Keratinocyte (primary cell): Measurements from ENCODE around the gene TMEM270. TPM values are rescaled to one million over a fixed set of nuclear protein-coding genes. Genes with fewer than 3 reads are reported as not detected.

Experiments used
- DNase-seq: peaks from one replicate; pipeline ENCODE4 v3.0.0-alpha.2; 2011; ENCODE audit warnings: low read depth, missing footprints, low spot score
- FAIRE-seq: peaks from 2 replicates; lab custom pipeline; 2011; peaks lifted over from hg19 to GRCh38; lab: Jason Lieb, UNC
- H2AFZ ChIP-seq: 2 replicates; pipeline ENCODE4 v1.6.0; 2012; ENCODE audit warnings: low read length, control low read depth, inconsistent platforms; ENCODE audit not compliant: control insufficient read depth
- H3K27ac ChIP-seq: 2 replicates; pipeline ENCODE4 v1.5.1; 2011; ENCODE audit warnings: low read length; ENCODE audit not compliant: control insufficient read depth, insufficient read depth
- H3K27me3 ChIP-seq: 3 replicates; pipeline ENCODE4 v1.6.0; 2011; ENCODE audit warnings: low read length; ENCODE audit not compliant: control insufficient read depth, insufficient read depth; ENCODE audit errors: extremely low read depth
- H3K36me3 ChIP-seq, 2 experiments: 2 replicates in 1 of 2; 3 replicates in 1 of 2; pipeline ENCODE4 v1.5.1; 2011; ENCODE audit warnings: low read length in 2 of 2, mild to moderate bottlenecking in 1 of 2; ENCODE audit not compliant: control insufficient read depth in 2 of 2, insufficient read depth in 2 of 2; ENCODE audit errors: extremely low read depth in 1 of 2
- H3K4me1 ChIP-seq: 3 replicates; pipeline ENCODE4 v1.5.1; 2011; ENCODE audit warnings: low read length; ENCODE audit not compliant: control insufficient read depth, insufficient read depth; ENCODE audit errors: extremely low read depth
- H3K4me2 ChIP-seq: 3 replicates; pipeline ENCODE4 v1.6.0; 2011; ENCODE audit warnings: low read depth, low read length; ENCODE audit not compliant: control insufficient read depth, insufficient read depth; ENCODE audit errors: extremely low read depth
- H3K4me3 ChIP-seq, 3 experiments: fragments of 200-600 bp in 1 of 3; sonication (generic) in 1 of 3; 2 replicates in 2 of 3; 3 replicates in 1 of 3; pipeline ENCODE4 v1.5.1; 2011 to 2016; ENCODE audit warnings: low read length in 3 of 3, mild to moderate bottlenecking in 3 of 3, control low read depth in 2 of 3, inconsistent platforms in 1 of 3, low read depth in 1 of 3, mixed read lengths in 1 of 3, mixed run types in 1 of 3, moderate library complexity in 1 of 3; ENCODE audit not compliant: control insufficient read depth in 2 of 3, insufficient read depth in 2 of 3; ENCODE audit errors: extremely low read depth in 1 of 3
- H3K79me2 ChIP-seq: 2 replicates; pipeline ENCODE4 v1.6.0; 2012; ENCODE audit warnings: low read length; ENCODE audit not compliant: control insufficient read depth, insufficient read depth
- H3K9ac ChIP-seq: 3 replicates; pipeline ENCODE4 v1.6.0; 2011; ENCODE audit warnings: low read length; ENCODE audit not compliant: control insufficient read depth, insufficient read depth; ENCODE audit errors: extremely low read depth
- H3K9me1 ChIP-seq: 3 replicates; pipeline ENCODE4 v1.6.0; 2011; ENCODE audit warnings: low read length; ENCODE audit not compliant: control insufficient read depth, insufficient read depth; ENCODE audit errors: extremely low read depth
- H3K9me3 ChIP-seq: 2 replicates; pipeline ENCODE4 v1.5.1; 2012; ENCODE audit warnings: low read depth, low read length; ENCODE audit not compliant: control insufficient read depth
- H4K20me1 ChIP-seq: 3 replicates; pipeline ENCODE4 v1.6.0; 2011; ENCODE audit warnings: low read length; ENCODE audit not compliant: control insufficient read depth, insufficient read depth; ENCODE audit errors: extremely low read depth
- EZH2 ChIP-seq: IDR thresholded peaks from one replicate; pipeline ENCODE4 v1.6.1; 2012; ENCODE audit warnings: inconsistent platforms, mild to moderate bottlenecking, low read length, moderate library complexity
- dilution Hi-C: fragments of 300-500 bp; cut with MboI; formaldehyde crosslinking; loops from one replicate; pipeline ENCODE4 v1.7.0; 2020; ENCODE audit warnings: low sequenced_read_pairs; ENCODE audit not compliant: extremely low pct_ligation_motif_present
- polyA plus RNA-seq, 5 experiments: library from polyadenylated mRNA; depleted of rRNA in 3 of 5; stranded (reverse) in 3 of 5; stranded (forward) in 1 of 5; unstranded in 1 of 5; fragments of >200 nt; gene quantifications; 1 replicate in 1 of 5; 2 replicates in 3 of 5; 3 replicates in 1 of 5; pipeline versions ENCODE4 v1.2.1 to v1.2.3, GENCODE V29; 2011 to 2012; ENCODE audit warnings: missing spikeins in 2 of 5, low read depth in 1 of 5, low replicate concordance in 1 of 5
- TF ChIP-seq, protein P1 (sequence below), 3 experiments: IDR thresholded peaks in 1 of 3; conservative IDR thresholded peaks in 1 of 3; optimal IDR thresholded peaks in 1 of 3; 2 replicates in 2 of 3; 3 replicates in 1 of 3; pipeline versions ENCODE3 to v1.5.1; 2011; ENCODE audit warnings: low read length in 3 of 3, mild to moderate bottlenecking in 3 of 3, moderate library complexity in 2 of 3, control low read depth in 1 of 3, inconsistent platforms in 1 of 3; ENCODE audit not compliant: insufficient read depth in 2 of 3; ENCODE audit errors: extremely low read depth in 1 of 3

Gene TMEM270
- polyA plus RNA-seq, 1 donor (not counting 4 experiments of a cell fraction or from before 2014, with no cell fraction given): not detected

DNA sequence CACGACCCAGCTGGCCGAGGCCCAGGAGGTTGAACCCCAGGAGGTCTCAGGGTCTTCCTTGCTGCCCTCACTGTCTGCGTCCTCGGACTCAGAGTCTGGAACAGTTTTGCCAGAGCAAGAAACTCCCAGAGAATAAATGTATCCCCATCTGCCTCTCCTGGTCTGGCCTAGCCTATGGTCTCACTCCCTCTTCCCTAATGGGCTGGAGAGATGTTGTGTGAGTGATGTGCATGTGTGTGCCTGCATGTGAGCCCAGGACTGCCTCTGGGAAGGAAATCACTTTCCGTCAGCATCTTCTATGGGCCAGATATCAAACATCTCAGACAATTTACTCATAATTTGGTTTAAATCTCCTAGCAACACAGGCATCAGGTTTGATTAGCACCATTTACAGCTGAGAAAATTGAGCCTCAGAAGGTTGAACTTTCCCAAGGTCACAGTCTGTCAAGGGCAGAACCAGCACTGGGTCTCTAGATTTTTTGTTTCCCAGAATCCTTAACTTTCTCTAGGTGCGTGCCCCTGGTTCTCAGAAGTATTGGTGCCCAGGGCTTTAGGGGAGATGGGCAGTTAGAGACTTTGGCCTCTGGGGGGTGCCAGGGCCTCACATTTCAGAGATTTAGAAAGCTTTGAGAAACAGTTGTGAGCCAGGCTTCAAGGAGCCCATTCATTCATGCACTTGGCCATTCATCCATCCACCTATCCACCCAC lies 4.9 kb downstream of the TMEM270 start:
- Histone ChIP-seq H4K20me1 (no peaks in the 10 kb centered on the region), H3K9me3 (no peaks in the 10 kb centered on the region), H3K9ac (no peak overlapping the region), H3K9me1 (no peaks in the 10 kb centered on the region), H3K27me3 (no peaks in the 10 kb centered on the region), H3K27ac (no peak overlapping the region), H3K4me3 (no peak overlapping the region), H3K4me2 (no peak overlapping the region), H3K4me1 (no peaks in the 10 kb centered on the region), H3K79me2 (no peaks in the 10 kb centered on the region), H2AFZ (no peak overlapping the region), H3K36me3 (no peaks in the 10 kb centered on the region)
- TF ChIP-seq, protein P1, sequence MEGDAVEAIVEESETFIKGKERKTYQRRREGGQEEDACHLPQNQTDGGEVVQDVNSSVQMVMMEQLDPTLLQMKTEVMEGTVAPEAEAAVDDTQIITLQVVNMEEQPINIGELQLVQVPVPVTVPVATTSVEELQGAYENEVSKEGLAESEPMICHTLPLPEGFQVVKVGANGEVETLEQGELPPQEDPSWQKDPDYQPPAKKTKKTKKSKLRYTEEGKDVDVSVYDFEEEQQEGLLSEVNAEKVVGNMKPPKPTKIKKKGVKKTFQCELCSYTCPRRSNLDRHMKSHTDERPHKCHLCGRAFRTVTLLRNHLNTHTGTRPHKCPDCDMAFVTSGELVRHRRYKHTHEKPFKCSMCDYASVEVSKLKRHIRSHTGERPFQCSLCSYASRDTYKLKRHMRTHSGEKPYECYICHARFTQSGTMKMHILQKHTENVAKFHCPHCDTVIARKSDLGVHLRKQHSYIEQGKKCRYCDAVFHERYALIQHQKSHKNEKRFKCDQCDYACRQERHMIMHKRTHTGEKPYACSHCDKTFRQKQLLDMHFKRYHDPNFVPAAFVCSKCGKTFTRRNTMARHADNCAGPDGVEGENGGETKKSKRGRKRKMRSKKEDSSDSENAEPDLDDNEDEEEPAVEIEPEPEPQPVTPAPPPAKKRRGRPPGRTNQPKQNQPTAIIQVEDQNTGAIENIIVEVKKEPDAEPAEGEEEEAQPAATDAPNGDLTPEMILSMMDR (optimal IDR thresholded peaks at IDR 0.05 in 1 of 3, IDR thresholded peaks at IDR 0.05 in 1 of 3, conservative IDR thresholded peaks at IDR 0.05 in 1 of 3; ENCODE audit: extremely low read depth in 1 of 3, insufficient read depth in 2 of 3, low read length in 3 of 3): peak; percentile 59 to 65 (median 59)
- no peak for TF ChIP-seq EZH2
- FAIRE-seq (peak; percentile 39), DNase-seq (no peak)
- dilution Hi-C loops: loop anchor here (25.0 kb wide), 1 partner anchor 96 kb away; no protein-coding TSS in a partner anchor

DNA sequence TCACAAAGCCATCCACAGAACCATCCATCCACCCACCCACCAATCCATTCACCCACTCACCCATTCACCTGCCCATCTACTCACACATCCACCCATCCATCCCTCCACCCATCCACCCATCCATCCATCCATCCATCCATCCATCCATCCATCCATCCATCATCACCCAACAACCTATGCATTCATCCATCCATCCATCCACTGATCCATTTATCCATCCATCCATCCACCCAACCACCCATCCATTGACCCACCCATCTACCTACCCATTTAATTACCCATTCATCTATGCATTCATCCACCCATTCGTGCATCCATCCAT lies 5.4 kb downstream of the TMEM270 start:
- no peaks in the 10 kb centered on the region for H4K20me1 ChIP-seq
- FAIRE-seq (no peak), DNase-seq (no peak)
- no peak overlapping the region for H3K27ac ChIP-seq
- no peak overlapping the region for H3K9ac ChIP-seq
- no peaks in the 10 kb centered on the region for H3K27me3 ChIP-seq
- H3K36me3 ChIP-seq: no peaks in the 10 kb centered on the region
- no peaks in the 10 kb centered on the region for H3K9me3 ChIP-seq
- TF ChIP-seq EZH2: no peak
- TF ChIP-seq, protein P1 (optimal IDR thresholded peaks at IDR 0.05 in 1 of 3, IDR thresholded peaks at IDR 0.05 in 1 of 3, conservative IDR thresholded peaks at IDR 0.05 in 1 of 3; ENCODE audit: extremely low read depth in 1 of 3, insufficient read depth in 2 of 3, low read length in 3 of 3): no peak
- H3K4me2 ChIP-seq: no peak overlapping the region
- H3K4me1 ChIP-seq: no peaks in the 10 kb centered on the region
- H3K79me2 ChIP-seq: no peaks in the 10 kb centered on the region
- no peaks in the 10 kb centered on the region for H3K9me1 ChIP-seq
- dilution Hi-C loops: loop anchor here (25.0 kb wide), 1 partner anchor 96 kb away; no protein-coding TSS in a partner anchor
- H2AFZ ChIP-seq: no peak overlapping the region
- no peak overlapping the region for H3K4me3 ChIP-seq
